GM23338 (cell line): ENCODE measurements around the gene CIAO1. TPM values are rescaled to one million over a fixed set of nuclear protein-coding genes. Genes with fewer than 3 reads are reported as not detected.
A peak's percentile ranks its signal among the peaks of the same experiment; 100 is the strongest.

Experiments used
- ATAC-seq: fragments of 200-7000 bp; cut with Tn5 transposase; 3 replicates; pipeline ENCODE4 v1.9.1; 2020
- DNase-seq: peaks from one replicate; pipeline ENCODE4 v3.0.0-alpha.2; 2015; ENCODE audit warnings: low spot score
- H2AFZ ChIP-seq: fragments of 200-600 bp; sonication (generic); 2 replicates; pipeline ENCODE4 v1.8.0; 2016; ENCODE audit warnings: antibody characterized with exemption, mild to moderate bottlenecking, moderate library complexity
- H3F3A ChIP-seq: fragments of 200-600 bp; sonication (generic); replicated peaks from 2 replicates; pipeline ENCODE4 v1.8.0; 2017; ENCODE audit warnings: antibody characterized with exemption, mixed run types, low read depth
- H3K27ac ChIP-seq: fragments of 200-600 bp; sonication (generic); 2 replicates; pipeline ENCODE4 v1.6.1; 2016; ENCODE audit warnings: low read depth
- H3K27me3 ChIP-seq: fragments of 200-600 bp; sonication (generic); 2 replicates; pipeline ENCODE4 v1.8.0; 2016; ENCODE audit warnings: mild to moderate bottlenecking, mixed run types, moderate library complexity; ENCODE audit not compliant: insufficient read depth
- H3K36me3 ChIP-seq: fragments of 200-600 bp; sonication (generic); 2 replicates; pipeline ENCODE4 v1.8.0; 2016; ENCODE audit warnings: mild to moderate bottlenecking; ENCODE audit not compliant: insufficient read depth
- H3K4me1 ChIP-seq: fragments of 200-600 bp; sonication (generic); 2 replicates; pipeline ENCODE4 v1.8.0; 2016; ENCODE audit warnings: mild to moderate bottlenecking, moderate library complexity; ENCODE audit not compliant: insufficient read depth
- H3K4me2 ChIP-seq: fragments of 200-600 bp; sonication (generic); 2 replicates; pipeline ENCODE4 v1.7.1; 2017; ENCODE audit warnings: mixed run types
- H3K4me3 ChIP-seq: fragments of 200-600 bp; sonication (generic); 2 replicates; pipeline ENCODE4 v1.6.1; 2016; ENCODE audit warnings: mixed run types
- H3K79me2 ChIP-seq: fragments of 200-600 bp; sonication (generic); replicated peaks from 2 replicates; pipeline ENCODE4 v1.8.0; 2017; ENCODE audit warnings: mild to moderate bottlenecking; ENCODE audit not compliant: insufficient read depth
- H3K9me2 ChIP-seq: fragments of 200-600 bp; sonication (generic); 2 replicates; pipeline ENCODE4 v1.8.0; 2017; ENCODE audit not compliant: insufficient read depth
- H4K20me1 ChIP-seq: fragments of 200-600 bp; sonication (generic); replicated peaks from 2 replicates; pipeline ENCODE4 v1.8.0; 2017; ENCODE audit warnings: mild to moderate bottlenecking; ENCODE audit not compliant: insufficient read depth
- H3K27ac Mint-ChIP-seq: 2 replicates; pipeline ENCODE4 v1.8.0; 2020; ENCODE audit warnings: inconsistent platforms, mild to moderate bottlenecking, moderate library complexity, mixed read lengths
- H3K27me3 Mint-ChIP-seq: 3 replicates; pipeline ENCODE4 v1.8.0; 2022; ENCODE audit warnings: low read depth, mild to moderate bottlenecking, moderate library complexity, mixed read lengths, inconsistent platforms; ENCODE audit not compliant: insufficient read depth, poor library complexity
- H3K36me3 Mint-ChIP-seq: 3 replicates; pipeline ENCODE4 v1.8.0; 2021; ENCODE audit warnings: low read depth, mild to moderate bottlenecking, inconsistent platforms, moderate library complexity, mixed read lengths
- H3K4me1 Mint-ChIP-seq: 3 replicates; pipeline ENCODE4 v1.8.0; 2020; ENCODE audit warnings: mild to moderate bottlenecking, inconsistent platforms, mixed read lengths
- H3K4me3 Mint-ChIP-seq: 3 replicates; pipeline ENCODE4 v1.8.0; 2021; ENCODE audit warnings: moderate library complexity, mild to moderate bottlenecking, inconsistent platforms, mixed read lengths
- H3K9me3 Mint-ChIP-seq: 3 replicates; pipeline ENCODE4 v1.8.0; 2020; ENCODE audit warnings: moderate library complexity, mild to moderate bottlenecking, inconsistent platforms, mixed read lengths
- CTCF ChIP-seq, 2 experiments: fragments of 200-600 bp in 1 of 2; sonication (generic) in 1 of 2; conservative IDR thresholded peaks; 2 replicates each; pipeline versions ENCODE4 v1.5.1 to v1.6.1; 2016 to 2017; ENCODE audit warnings: antibody characterized with exemption in 2 of 2, low read depth in 2 of 2, mild to moderate bottlenecking in 2 of 2, moderate library complexity in 1 of 2
- polyA plus RNA-seq: library from polyadenylated mRNA; unstranded; fragments of >200 nt; fragmentation: Nextera tagmentation; extraction: Ambion mirVana; gene quantifications from 2 replicates; pipeline ENCODE4 v1.2.1, GENCODE V29; 2016
- total RNA-seq: library from RNA; depleted of rRNA; stranded (reverse); fragments of >200 nt; shearing (Covaris generic); gene quantifications from 2 replicates; pipeline ENCODE4 v1.2.3, GENCODE V29; 2014
- TF ChIP-seq, protein P1 (sequence below): fragments of 250-450 bp; sonication (Bioruptor Pico); IDR thresholded peaks from 2 replicates; pipeline ENCODE4 v1.5.0; 2020; ENCODE audit warnings: mild to moderate bottlenecking, moderate library complexity

Gene CIAO1
- total and polyA plus RNA-seq, 2 experiments from 2014 or later = 48.8 to 119 TPM

DNA sequence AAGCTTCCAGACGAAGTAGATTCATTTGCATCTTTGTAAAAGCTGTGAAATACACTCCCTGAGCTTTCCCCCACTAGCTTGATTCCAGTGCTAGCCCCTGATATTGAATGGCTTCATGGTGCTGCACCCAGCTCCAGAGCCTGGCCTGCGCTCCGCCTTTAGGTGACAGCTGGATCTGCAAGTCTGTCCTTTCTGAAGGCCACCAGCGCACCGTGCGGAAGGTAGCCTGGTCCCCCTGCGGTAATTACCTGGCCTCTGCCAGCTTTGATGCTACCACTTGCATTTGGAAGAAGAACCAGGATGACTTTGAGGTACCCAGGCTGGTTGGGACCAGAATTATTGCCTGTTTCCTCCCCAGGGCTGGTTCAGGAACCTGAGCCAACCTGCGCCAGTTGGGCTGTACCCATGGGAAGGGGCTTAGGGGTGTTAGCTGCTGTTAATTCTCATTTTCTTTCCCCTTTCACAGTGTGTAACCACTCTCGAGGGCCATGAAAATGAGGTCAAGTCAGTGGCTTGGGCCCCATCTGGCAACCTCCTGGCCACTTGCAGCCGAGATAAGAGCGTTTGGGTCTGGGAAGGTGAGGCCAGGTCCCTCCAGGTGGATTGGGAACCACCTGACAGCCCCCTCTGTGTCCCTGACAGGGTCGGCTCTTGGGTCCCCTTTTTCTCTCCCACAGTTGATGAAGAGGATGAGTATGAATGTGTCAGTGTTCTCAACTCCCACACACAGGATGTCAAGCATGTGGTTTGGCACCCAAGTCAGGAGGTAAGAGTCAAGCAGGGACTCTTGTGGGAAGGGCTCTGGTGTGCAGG, 1.3 kb downstream of the CIAO1 start:
- no peaks in the 10 kb centered on the region; the same call in 2 of the 3 replicates for H3K9me3 Mint-ChIP-seq
- peak overlapping the region; percentile 100 for H3K4me3 ChIP-seq
- peaks cover 10% of the 10 kb centered on the region for H3F3A ChIP-seq
- DNase-seq (peak; percentile 72), ATAC-seq (peak; percentile 20)
- H3K79me2 ChIP-seq = peaks cover 43% of the 10 kb centered on the region
- H3K27ac ChIP-seq = no peak overlapping the region
- H3K9me2 ChIP-seq = no peaks in the 10 kb centered on the region
- H3K4me1 Mint-ChIP-seq = peaks cover 17% of the 10 kb centered on the region
- TF ChIP-seq CTCF (conservative IDR thresholded peaks at IDR 0.05; ENCODE audit: low read depth in 2 of 2) = peak; percentile 50
- TF ChIP-seq, protein P1, sequence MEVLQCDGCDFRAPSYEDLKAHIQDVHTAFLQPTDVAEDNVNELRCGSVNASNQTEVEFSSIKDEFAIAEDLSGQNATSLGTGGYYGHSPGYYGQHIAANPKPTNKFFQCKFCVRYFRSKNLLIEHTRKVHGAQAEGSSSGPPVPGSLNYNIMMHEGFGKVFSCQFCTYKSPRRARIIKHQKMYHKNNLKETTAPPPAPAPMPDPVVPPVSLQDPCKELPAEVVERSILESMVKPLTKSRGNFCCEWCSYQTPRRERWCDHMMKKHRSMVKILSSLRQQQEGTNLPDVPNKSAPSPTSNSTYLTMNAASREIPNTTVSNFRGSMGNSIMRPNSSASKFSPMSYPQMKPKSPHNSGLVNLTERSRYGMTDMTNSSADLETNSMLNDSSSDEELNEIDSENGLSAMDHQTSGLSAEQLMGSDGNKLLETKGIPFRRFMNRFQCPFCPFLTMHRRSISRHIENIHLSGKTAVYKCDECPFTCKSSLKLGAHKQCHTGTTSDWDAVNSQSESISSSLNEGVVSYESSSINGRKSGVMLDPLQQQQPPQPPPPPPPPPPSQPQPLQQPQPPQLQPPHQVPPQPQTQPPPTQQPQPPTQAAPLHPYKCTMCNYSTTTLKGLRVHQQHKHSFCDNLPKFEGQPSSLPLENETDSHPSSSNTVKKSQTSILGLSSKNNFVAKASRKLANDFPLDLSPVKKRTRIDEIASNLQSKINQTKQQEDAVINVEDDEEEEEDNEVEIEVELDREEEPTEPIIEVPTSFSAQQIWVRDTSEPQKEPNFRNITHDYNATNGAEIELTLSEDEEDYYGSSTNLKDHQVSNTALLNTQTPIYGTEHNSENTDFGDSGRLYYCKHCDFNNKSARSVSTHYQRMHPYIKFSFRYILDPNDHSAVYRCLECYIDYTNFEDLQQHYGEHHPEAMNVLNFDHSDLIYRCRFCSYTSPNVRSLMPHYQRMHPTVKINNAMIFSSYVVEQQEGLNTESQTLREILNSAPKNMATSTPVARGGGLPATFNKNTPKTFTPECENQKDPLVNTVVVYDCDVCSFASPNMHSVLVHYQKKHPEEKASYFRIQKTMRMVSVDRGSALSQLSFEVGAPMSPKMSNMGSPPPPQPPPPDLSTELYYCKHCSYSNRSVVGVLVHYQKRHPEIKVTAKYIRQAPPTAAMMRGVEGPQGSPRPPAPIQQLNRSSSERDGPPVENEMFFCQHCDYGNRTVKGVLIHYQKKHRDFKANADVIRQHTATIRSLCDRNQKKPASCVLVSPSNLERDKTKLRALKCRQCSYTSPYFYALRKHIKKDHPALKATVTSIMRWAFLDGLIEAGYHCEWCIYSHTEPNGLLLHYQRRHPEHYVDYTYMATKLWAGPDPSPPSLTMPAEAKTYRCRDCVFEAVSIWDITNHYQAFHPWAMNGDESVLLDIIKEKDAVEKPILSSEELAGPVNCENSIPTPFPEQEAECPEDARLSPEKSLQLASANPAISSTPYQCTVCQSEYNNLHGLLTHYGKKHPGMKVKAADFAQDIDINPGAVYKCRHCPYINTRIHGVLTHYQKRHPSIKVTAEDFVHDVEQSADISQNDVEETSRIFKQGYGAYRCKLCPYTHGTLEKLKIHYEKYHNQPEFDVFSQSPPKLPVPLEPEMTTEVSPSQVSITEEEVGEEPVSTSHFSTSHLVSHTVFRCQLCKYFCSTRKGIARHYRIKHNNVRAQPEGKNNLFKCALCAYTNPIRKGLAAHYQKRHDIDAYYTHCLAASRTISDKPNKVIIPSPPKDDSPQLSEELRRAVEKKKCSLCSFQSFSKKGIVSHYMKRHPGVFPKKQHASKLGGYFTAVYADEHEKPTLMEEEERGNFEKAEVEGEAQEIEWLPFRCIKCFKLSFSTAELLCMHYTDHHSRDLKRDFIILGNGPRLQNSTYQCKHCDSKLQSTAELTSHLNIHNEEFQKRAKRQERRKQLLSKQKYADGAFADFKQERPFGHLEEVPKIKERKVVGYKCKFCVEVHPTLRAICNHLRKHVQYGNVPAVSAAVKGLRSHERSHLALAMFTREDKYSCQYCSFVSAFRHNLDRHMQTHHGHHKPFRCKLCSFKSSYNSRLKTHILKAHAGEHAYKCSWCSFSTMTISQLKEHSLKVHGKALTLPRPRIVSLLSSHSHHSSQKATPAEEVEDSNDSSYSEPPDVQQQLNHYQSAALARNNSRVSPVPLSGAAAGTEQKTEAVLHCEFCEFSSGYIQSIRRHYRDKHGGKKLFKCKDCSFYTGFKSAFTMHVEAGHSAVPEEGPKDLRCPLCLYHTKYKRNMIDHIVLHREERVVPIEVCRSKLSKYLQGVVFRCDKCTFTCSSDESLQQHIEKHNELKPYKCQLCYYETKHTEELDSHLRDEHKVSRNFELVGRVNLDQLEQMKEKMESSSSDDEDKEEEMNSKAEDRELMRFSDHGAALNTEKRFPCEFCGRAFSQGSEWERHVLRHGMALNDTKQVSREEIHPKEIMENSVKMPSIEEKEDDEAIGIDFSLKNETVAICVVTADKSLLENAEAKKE (CRISPR knock-in tag) = no peak
- H3K27me3 ChIP-seq = no peaks in the 10 kb centered on the region
- peaks cover 11% of the 10 kb centered on the region for H3K27me3 Mint-ChIP-seq
- H3K4me3 Mint-ChIP-seq = peak overlapping the region; percentile 100
- H3K4me2 ChIP-seq = peak overlapping the region; percentile 96
- H3K36me3 Mint-ChIP-seq = peaks cover 48% of the 10 kb centered on the region
- peaks cover 15% of the 10 kb centered on the region for H3K36me3 ChIP-seq
- peaks cover 10% of the 10 kb centered on the region; the same call in 1 of the 2 replicates for H3K4me1 ChIP-seq
- no peak overlapping the region for H2AFZ ChIP-seq
- H3K27ac Mint-ChIP-seq = 0 out of 2 replicates have a peak overlapping the region, but pooled peaks have one; percentile 56
- H4K20me1 ChIP-seq = peaks cover 35% of the 10 kb centered on the region
